Cardiac muscle cell (in vitro differentiated cells and primary cell): ENCODE results near the gene IQGAP3. TPM values are rescaled to one million over a fixed set of nuclear protein-coding genes. Genes with fewer than 3 reads are reported as not detected.

Experiments used
- DNase-seq, 2 donors: peaks; one replicate each; pipeline versions ENCODE4 v3.0.0 to v3.0.0-alpha.2; 2010 to 2017; ENCODE audit warnings: low read depth in 1 of 2, low spot score in 1 of 2
- H3K27ac ChIP-seq: fragments of 200-600 bp; sonication (generic); 2 replicates; pipeline ENCODE4 v1.5.1; 2016
- H3K27me3 ChIP-seq: fragments of 200-600 bp; sonication (generic); 2 replicates; pipeline ENCODE4 v1.6.0; 2016; ENCODE audit warnings: control low read depth
- H3K36me3 ChIP-seq: fragments of 200-600 bp; sonication (generic); 2 replicates; pipeline ENCODE4 v1.5.1; 2016; ENCODE audit warnings: control low read depth
- H3K4me1 ChIP-seq: fragments of 200-600 bp; sonication (generic); 2 replicates; pipeline ENCODE4 v1.8.1; 2017; ENCODE audit warnings: low read depth, mild to moderate bottlenecking, mixed run types
- H3K4me3 ChIP-seq: fragments of 200-600 bp; sonication (generic); 2 replicates; pipeline ENCODE4 v1.5.1; 2016; ENCODE audit warnings: mild to moderate bottlenecking
- H3K9me3 ChIP-seq: fragments of 200-600 bp; sonication (generic); 2 replicates; pipeline ENCODE4 v1.5.1; 2017; ENCODE audit warnings: low read depth, mild to moderate bottlenecking, control low read depth
- polyA plus RNA-seq: library from polyadenylated mRNA; unstranded; fragments of >200 nt; fragmentation: Nextera tagmentation; extraction: Ambion mirVana; gene quantifications from 2 replicates; pipeline ENCODE4 v1.2.1, GENCODE V29; 2016
- total RNA-seq: library from RNA; depleted of rRNA; stranded (reverse); fragments of >200 nt; gene quantifications from 2 replicates; pipeline ENCODE4 v1.2.3, GENCODE V29; 2016
- TF ChIP-seq, protein P1 (sequence below): IDR thresholded peaks from 2 replicates; pipeline ENCODE4 v1.5.1; 2012; ENCODE audit warnings: low read depth, mild to moderate bottlenecking, low read length

Gene IQGAP3
- total and polyA plus RNA-seq, 2 experiments from 2014 or later = 0.95 to 31.8 TPM

DNA sequence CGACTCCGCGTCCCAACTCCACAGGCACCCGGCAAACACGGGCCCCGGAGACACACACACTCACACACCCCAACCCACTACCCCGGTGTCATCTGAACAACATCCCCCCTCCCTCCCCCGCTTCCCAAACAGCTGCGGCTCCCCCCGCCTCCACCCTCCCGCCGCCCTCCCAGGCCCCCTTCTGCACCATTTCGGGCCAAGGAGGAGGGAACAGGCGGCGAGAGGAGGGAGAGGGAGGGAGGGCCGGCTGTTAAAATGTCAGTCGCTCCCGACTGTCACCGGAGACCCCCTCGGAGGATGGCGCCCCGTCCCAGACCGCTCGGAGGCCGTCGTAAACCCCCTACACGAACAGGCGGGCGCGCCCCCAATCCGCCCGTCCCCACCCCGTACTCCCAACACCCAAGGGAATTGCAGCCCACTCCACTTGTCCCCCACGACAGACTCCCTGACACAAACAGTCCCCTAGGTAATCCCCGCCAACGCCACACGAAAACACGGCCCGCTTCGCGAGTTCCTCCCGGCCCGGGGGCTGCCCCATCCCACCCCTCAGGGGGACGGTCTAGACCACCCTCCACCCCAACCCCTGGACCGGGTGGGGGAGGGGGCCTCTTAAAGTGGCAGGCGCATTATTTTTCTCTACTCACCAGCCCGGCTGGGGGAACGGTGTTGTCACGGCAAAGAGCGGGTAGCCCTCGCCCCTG lies 72.4 kb downstream of the IQGAP3 start:
- DNase-seq = no peak
- Histone ChIP-seq H3K9me3 (no peaks in the 10 kb centered on the region), H3K27ac (peak overlapping the region; percentile 99), H3K36me3 (no peaks in the 10 kb centered on the region), H3K27me3 (no peaks in the 10 kb centered on the region), H3K4me3 (peak overlapping the region; percentile 95), H3K4me1 (peaks cover 69% of the 10 kb centered on the region)
- TF ChIP-seq, protein P1, sequence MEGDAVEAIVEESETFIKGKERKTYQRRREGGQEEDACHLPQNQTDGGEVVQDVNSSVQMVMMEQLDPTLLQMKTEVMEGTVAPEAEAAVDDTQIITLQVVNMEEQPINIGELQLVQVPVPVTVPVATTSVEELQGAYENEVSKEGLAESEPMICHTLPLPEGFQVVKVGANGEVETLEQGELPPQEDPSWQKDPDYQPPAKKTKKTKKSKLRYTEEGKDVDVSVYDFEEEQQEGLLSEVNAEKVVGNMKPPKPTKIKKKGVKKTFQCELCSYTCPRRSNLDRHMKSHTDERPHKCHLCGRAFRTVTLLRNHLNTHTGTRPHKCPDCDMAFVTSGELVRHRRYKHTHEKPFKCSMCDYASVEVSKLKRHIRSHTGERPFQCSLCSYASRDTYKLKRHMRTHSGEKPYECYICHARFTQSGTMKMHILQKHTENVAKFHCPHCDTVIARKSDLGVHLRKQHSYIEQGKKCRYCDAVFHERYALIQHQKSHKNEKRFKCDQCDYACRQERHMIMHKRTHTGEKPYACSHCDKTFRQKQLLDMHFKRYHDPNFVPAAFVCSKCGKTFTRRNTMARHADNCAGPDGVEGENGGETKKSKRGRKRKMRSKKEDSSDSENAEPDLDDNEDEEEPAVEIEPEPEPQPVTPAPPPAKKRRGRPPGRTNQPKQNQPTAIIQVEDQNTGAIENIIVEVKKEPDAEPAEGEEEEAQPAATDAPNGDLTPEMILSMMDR = no peak

GRCh38 chr1:156499194-156499841 lies 73.0 kb downstream of the IQGAP3 start:
- no peak for DNase-seq
- Histone ChIP-seq H3K27ac (peak overlapping the region; percentile 99), H3K36me3 (no peaks in the 10 kb centered on the region), H3K4me3 (peak overlapping the region; percentile 95), H3K9me3 (no peaks in the 10 kb centered on the region), H3K27me3 (no peaks in the 10 kb centered on the region), H3K4me1 (peaks cover 71% of the 10 kb centered on the region)
- TF ChIP-seq, protein P1 = no peak

DNA sequence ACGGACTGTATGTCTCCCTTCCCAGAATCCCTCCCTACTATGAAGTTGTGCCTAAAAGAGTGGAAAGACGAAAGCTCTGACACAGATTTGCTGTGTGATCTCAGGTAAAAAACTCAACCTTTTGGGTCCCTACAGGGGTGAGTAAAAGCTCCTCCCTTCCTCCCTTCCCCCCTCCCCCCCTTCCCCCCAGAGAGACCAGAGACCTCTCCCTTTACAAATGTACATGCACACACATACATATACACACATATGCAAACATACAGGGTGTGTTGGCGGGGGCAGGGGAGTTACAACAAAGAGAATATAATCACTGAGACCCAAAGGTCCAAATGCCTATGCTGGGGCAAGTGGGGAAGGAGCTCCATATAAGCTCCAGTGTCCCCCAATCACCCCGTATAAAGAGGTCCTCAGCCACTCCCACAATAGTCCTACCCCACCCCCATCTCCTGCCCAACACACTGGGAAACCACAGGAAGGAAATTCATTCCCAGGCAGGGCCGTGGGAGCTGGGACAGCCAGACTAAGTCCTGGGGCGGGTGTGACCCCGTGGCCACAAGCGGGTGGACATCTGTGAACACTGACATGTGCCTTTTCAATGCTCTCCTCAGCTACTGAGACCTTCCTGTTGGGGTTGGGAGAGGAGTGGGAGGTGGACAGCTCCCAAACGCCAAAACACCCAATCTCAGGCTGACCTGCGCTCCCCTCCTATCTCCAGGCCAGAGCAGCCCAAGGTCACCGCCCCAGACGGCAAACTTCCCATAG lies 73.8 kb downstream of the IQGAP3 start:
- TF ChIP-seq, protein P1 = no peak
- H3K27ac ChIP-seq = peak overlapping the region; percentile 99
- H3K4me3 ChIP-seq = peak overlapping the region; percentile 95
- no peaks in the 10 kb centered on the region for H3K9me3 ChIP-seq
- peak; percentile 57 to 66 for DNase-seq
- peaks cover 71% of the 10 kb centered on the region for H3K4me1 ChIP-seq
- H3K36me3 ChIP-seq = no peaks in the 10 kb centered on the region
- no peaks in the 10 kb centered on the region for H3K27me3 ChIP-seq

GRCh38 chr1:156497743-156498431 lies 74.5 kb downstream of the IQGAP3 start:
- Histone ChIP-seq H3K9me3 (no peaks in the 10 kb centered on the region), H3K27ac (no peak overlapping the region), H3K27me3 (no peaks in the 10 kb centered on the region), H3K36me3 (no peaks in the 10 kb centered on the region), H3K4me3 (peak overlapping the region; percentile 95), H3K4me1 (peaks cover 71% of the 10 kb centered on the region)
- no peak for DNase-seq
- TF ChIP-seq, protein P1 = no peak

DNA sequence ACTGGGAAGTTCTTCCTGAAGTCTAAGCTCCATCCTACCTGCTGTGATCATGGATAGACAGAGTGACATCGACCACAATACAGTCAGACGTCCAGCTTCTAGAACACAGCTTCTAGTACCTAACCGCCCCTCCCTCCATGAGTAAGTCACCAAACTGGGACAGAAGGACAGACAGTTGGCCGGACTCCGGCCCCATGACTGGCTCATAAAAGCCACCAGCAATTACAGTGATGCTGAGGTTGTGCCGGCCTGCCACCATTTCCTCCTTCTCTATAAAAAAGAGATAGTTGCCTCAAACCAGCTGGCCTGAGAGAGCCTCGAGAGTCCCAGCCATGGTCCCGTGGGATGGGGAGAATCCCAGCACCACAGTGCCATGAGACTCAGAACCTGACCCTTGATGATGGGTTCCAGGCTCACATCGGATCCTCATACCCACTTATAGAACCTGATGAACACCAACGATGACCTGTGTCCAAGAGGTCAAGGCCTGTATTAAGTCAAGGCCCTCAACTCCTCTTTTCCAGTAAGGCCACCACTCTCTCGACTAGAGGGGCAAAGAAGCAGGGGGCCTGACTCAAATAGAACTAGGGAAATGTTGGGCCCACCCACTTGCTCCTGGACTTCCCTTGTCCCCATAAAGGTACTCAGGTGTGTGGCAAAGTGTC lies 75.2 kb downstream of the IQGAP3 start:
- H3K36me3 ChIP-seq = no peaks in the 10 kb centered on the region
- no peak for DNase-seq
- no peaks in the 10 kb centered on the region for H3K9me3 ChIP-seq
- peak overlapping the region; percentile 34 for H3K27ac ChIP-seq
- H3K4me3 ChIP-seq = no peak overlapping the region
- no peaks in the 10 kb centered on the region for H3K27me3 ChIP-seq
- peaks cover 71% of the 10 kb centered on the region for H3K4me1 ChIP-seq
- TF ChIP-seq, protein P1 = no peak
